Endothelial cell (in vitro differentiated cells): ENCODE results near the gene MPV17L. TPM values are rescaled to one million over a fixed set of nuclear protein-coding genes. Genes with fewer than 3 reads are reported as not detected.
"Not testable (repeated sequence)": the region's sequence is repeated elsewhere in the genome, so short reads cannot be mapped to it uniquely, and the experiment has no call there.

ENCODE experiments used
- DNase-seq: peaks from one replicate; pipeline ENCODE4 v3.0.0; 2021; ENCODE audit warnings: low spot score
- H3K27ac Mint-ChIP-seq: one replicate; pipeline ENCODE4 v1.8.0; 2021; ENCODE audit warnings: mixed read lengths, inconsistent platforms; ENCODE audit not compliant: unreplicated experiment
- H3K27me3 Mint-ChIP-seq: one replicate; pipeline ENCODE4 v1.8.0; 2021; ENCODE audit warnings: mild to moderate bottlenecking, moderate library complexity, mixed read lengths, inconsistent platforms; ENCODE audit not compliant: unreplicated experiment
- H3K36me3 Mint-ChIP-seq: one replicate; pipeline ENCODE4 v1.8.0; 2021; ENCODE audit warnings: mild to moderate bottlenecking, low read depth, mixed read lengths, inconsistent platforms; ENCODE audit not compliant: unreplicated experiment
- H3K4me1 Mint-ChIP-seq: one replicate; pipeline ENCODE4 v1.8.0; 2021; ENCODE audit warnings: mild to moderate bottlenecking, mixed read lengths, inconsistent platforms; ENCODE audit not compliant: unreplicated experiment
- H3K4me3 Mint-ChIP-seq: one replicate; pipeline ENCODE4 v1.8.0; 2021; ENCODE audit warnings: mild to moderate bottlenecking, mixed read lengths, inconsistent platforms; ENCODE audit not compliant: unreplicated experiment
- H3K9me3 Mint-ChIP-seq: one replicate; pipeline ENCODE4 v1.8.0; 2021; ENCODE audit warnings: mixed read lengths, inconsistent platforms; ENCODE audit not compliant: unreplicated experiment
- total RNA-seq: library from RNA; stranded (reverse); fragmentation: NEBNext Ultra II Directional; extraction: Animal tissue kit (Norgen Biotek cat#: 25700); gene quantifications from one replicate; pipeline ENCODE4 v1.2.1, GENCODE V29; 2021; ENCODE audit not compliant: unreplicated experiment
- TF ChIP-seq, protein P1 (sequence below): fragments of 200-600 bp; sonication (generic); IDR thresholded peaks from one replicate; pipeline ENCODE4 v1.5.0; 2021; ENCODE audit warnings: antibody characterized with exemption; ENCODE audit not compliant: unreplicated experiment

MPV17L gene
- total RNA-seq, 1 donor from 2014 or later = 0.26 TPM

GRCh38 chr16:15445450-15445849 lies 49.9 kb downstream of the MPV17L start:
- H3K36me3 Mint-ChIP-seq = no peaks in the 10 kb centered on the region
- H3K27me3 Mint-ChIP-seq = peaks cover 2% of the 10 kb centered on the region
- peaks cover 8% of the 10 kb centered on the region for H3K9me3 Mint-ChIP-seq
- TF ChIP-seq, protein P1, sequence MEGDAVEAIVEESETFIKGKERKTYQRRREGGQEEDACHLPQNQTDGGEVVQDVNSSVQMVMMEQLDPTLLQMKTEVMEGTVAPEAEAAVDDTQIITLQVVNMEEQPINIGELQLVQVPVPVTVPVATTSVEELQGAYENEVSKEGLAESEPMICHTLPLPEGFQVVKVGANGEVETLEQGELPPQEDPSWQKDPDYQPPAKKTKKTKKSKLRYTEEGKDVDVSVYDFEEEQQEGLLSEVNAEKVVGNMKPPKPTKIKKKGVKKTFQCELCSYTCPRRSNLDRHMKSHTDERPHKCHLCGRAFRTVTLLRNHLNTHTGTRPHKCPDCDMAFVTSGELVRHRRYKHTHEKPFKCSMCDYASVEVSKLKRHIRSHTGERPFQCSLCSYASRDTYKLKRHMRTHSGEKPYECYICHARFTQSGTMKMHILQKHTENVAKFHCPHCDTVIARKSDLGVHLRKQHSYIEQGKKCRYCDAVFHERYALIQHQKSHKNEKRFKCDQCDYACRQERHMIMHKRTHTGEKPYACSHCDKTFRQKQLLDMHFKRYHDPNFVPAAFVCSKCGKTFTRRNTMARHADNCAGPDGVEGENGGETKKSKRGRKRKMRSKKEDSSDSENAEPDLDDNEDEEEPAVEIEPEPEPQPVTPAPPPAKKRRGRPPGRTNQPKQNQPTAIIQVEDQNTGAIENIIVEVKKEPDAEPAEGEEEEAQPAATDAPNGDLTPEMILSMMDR = no peak
- H3K4me1 Mint-ChIP-seq = no peaks in the 10 kb centered on the region
- no peak overlapping the region for H3K4me3 Mint-ChIP-seq
- no peak for DNase-seq
- H3K27ac Mint-ChIP-seq = no peak overlapping the region

DNA sequence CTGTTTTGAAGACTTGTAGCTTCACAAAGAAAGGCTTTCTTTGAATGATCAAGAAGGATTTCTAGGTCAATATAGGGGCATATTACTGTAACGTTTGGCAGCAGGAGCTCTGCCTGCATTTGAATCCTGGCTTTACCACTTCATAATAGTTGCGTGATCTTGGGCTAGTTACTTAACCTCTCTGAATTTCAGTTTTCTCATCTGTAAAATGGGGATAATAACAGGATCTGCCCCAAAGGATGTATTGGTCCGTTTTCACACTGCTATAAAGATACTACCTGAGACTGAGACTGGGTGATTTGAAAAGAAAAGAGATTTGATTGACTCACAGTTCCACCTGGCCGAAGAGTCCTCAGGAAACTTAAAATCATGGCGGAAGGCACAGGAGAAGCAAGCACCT lies 51.3 kb downstream of the MPV17L start:
- TF ChIP-seq, protein P1 = no peak
- no peaks in the 10 kb centered on the region for H3K36me3 Mint-ChIP-seq
- no peak for DNase-seq

DNA sequence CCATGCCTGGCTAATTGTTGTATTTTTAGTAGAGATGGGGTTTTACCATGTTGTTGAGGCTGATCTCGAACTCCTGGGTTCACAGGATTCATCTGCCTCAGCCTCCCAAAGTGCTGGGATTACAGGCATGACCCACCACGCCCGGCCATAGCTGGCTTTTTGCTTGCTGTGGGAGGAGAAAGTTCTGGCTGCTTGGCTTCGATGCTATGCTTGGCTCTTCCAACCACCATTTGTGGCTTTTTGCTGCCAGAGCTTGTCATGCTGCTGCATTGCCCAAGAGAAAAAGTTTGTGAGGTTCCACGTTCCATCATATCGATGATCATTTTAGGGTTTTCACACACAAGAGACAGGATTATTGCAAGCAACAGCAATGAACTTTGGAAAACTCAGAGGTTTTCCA lies 55.1 kb downstream of the MPV17L start:
- H3K36me3 Mint-ChIP-seq = no peaks in the 10 kb centered on the region
- no peak overlapping the region for H3K4me3 Mint-ChIP-seq
- H3K9me3 Mint-ChIP-seq = peaks cover 1% of the 10 kb centered on the region
- no peaks in the 10 kb centered on the region for H3K27me3 Mint-ChIP-seq
- DNase-seq = no peak
- H3K4me1 Mint-ChIP-seq = peaks cover 12% of the 10 kb centered on the region
- H3K27ac Mint-ChIP-seq = no peak overlapping the region
- TF ChIP-seq, protein P1 = no peak

More for the DNA sequence above, 51.3 kb downstream of the MPV17L start:
- H3K27me3 Mint-ChIP-seq = peaks cover 2% of the 10 kb centered on the region
- H3K4me3 Mint-ChIP-seq = no peak overlapping the region
- no peak overlapping the region for H3K27ac Mint-ChIP-seq
- no peaks in the 10 kb centered on the region for H3K4me1 Mint-ChIP-seq
- H3K9me3 Mint-ChIP-seq = peaks cover 8% of the 10 kb centered on the region

- TF ChIP-seq, protein P1 = no peak
- Mint-ChIP-seq H3K4me1 (peaks cover 12% of the 10 kb centered on the region), H3K4me3 (no peak overlapping the region), H3K27ac (no peak overlapping the region), H3K36me3 (no peaks in the 10 kb centered on the region), H3K27me3 (no peaks in the 10 kb centered on the region), H3K9me3 (no peaks in the 10 kb centered on the region)
- no peak for DNase-seq
Observed at GRCh38 chr16:15451098-15451731, 55.7 kb downstream of the MPV17L start.

DNA sequence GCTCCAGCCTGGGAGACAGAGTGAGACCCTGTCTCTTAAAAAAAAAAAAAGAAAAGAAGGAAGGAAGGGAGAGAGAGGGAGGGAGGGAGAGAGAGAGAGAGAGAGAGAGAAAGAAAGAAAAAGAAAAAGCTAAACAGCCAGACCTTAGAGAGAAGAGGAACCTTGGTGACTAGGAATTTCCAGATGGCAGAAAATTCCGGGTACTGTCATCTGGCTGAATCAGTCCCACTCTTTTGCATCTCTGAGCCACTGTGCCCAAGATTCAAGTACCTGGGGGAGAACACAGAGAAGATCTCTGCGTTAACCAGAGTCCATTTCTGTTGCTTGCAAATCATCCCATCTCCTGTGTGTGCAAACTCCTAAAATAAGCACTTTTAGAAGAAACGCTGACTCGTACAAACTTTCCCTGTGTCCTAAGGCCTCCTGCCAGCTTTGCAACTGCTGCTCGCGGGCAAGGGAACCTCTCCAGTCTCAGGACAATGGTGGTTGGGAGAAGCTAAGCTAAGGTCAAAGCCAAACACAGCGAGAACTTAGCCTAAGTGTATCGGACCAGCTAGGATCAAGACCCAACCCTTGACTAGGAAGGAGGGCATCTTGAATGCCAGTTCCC lies 56.8 kb downstream of the MPV17L start:
- no peak overlapping the region for H3K27ac Mint-ChIP-seq
- no peak for DNase-seq
- TF ChIP-seq, protein P1 = no peak
- H3K36me3 Mint-ChIP-seq = no peaks in the 10 kb centered on the region
- H3K4me1 Mint-ChIP-seq = peaks cover 12% of the 10 kb centered on the region
- no peaks in the 10 kb centered on the region for H3K9me3 Mint-ChIP-seq
- H3K27me3 Mint-ChIP-seq = no peaks in the 10 kb centered on the region
- no peak overlapping the region for H3K4me3 Mint-ChIP-seq

DNA sequence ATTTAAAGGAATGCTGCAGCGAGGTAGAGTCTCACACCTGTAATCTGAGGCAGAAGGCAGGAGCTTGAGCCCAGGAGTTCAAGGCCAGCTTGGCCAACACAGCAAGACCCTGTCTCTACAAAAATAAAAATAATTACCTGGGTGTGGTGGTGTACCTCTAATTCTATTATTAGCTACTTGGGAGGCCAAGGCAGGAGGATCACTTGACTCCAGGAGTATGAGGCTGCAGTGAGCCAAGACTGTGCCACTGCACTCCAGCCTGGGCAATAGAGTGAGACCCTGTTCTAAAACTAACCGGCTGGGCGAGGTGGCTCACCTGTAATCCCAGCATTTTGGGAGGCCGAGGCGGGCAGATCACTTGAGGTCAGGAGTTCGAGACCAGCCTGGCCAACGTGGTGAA lies 57.7 kb downstream of the MPV17L start:
- H3K4me1 Mint-ChIP-seq = peaks cover 12% of the 10 kb centered on the region
- H3K36me3 Mint-ChIP-seq, H3K27ac Mint-ChIP-seq, DNase-seq, H3K9me3 Mint-ChIP-seq, H3K4me3 Mint-ChIP-seq, H3K27me3 Mint-ChIP-seq: not testable (repeated sequence)

DNA sequence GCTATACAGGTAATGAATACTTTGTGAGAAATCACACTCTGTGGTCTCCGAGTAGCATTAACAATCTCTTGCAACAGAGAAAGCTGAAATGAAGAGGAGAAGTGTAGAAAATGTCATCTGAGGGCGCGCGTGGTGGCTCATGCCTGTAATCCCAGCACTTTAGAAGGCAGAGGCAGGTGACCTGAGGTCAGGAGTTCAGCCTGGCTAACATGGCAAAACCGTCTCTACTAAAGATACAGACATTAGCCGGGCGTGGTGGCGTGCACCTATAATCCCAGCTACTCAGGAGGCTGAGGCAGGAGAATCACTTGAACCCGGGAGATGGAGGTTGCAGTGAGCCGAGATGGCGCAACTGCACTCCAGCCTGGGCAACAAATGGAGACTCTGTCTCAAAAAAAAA lies 59.4 kb downstream of the MPV17L start:
- not testable (repeated sequence) for H3K9me3 Mint-ChIP-seq, H3K27me3 Mint-ChIP-seq, H3K36me3 Mint-ChIP-seq, DNase-seq, H3K4me3 Mint-ChIP-seq, H3K27ac Mint-ChIP-seq
- H3K4me1 Mint-ChIP-seq = peaks cover 12% of the 10 kb centered on the region
